ENCODE results near the gene IPCEF1.

IPCEF1 gene

GRCh38 chr6:154233383-154233782 is 123.2 kb downstream of the IPCEF1 start:
- TF ChIP-seq POU6F1 (CRISPR knock-in tag; IDR thresholded peaks at IDR 0.05; ENCODE audit: borderline replicate concordance, low read depth) (no peak), SNAI2 (CRISPR knock-in tag; IDR thresholded peaks at IDR 0.05) (no peak), ZNF565 (CRISPR knock-in tag; conservative IDR thresholded peaks at IDR 0.05; ENCODE audit: low read depth) (no peak), CSRNP3 (CRISPR knock-in tag; IDR thresholded peaks at IDR 0.05) (no peak), CSDC2 (CRISPR knock-in tag; IDR thresholded peaks at IDR 0.05) (no peak), BACH2 (CRISPR knock-in tag; IDR thresholded peaks at IDR 0.05; ENCODE audit: borderline replicate concordance) (no peak)
- ATAC-seq: no peak

- ATAC-seq: no peak
- TF ChIP-seq RARB (CRISPR knock-in tag; IDR thresholded peaks at IDR 0.05) (no peak), ARNTL (CRISPR knock-in tag; IDR thresholded peaks at IDR 0.05; ENCODE audit: borderline replicate concordance, low read depth) (no peak), TSHZ2 (CRISPR knock-in tag; IDR thresholded peaks at IDR 0.05) (no peak), CREB5 (CRISPR knock-in tag; IDR thresholded peaks at IDR 0.05; ENCODE audit: low read depth) (no peak), TOX (CRISPR knock-in tag; IDR thresholded peaks at IDR 0.05; ENCODE audit: borderline replicate concordance) (no peak), ESRRG (CRISPR knock-in tag; IDR thresholded peaks at IDR 0.05) (no peak), ZNF565 (CRISPR knock-in tag; conservative IDR thresholded peaks at IDR 0.05; ENCODE audit: low read depth) (no peak), PPARA (CRISPR knock-in tag; IDR thresholded peaks at IDR 0.05; ENCODE audit: borderline replicate concordance) (no peak), CSDC2 (CRISPR knock-in tag; IDR thresholded peaks at IDR 0.05) (no peak), PATZ1 (CRISPR knock-in tag; IDR thresholded peaks at IDR 0.05; ENCODE audit: borderline replicate concordance) (no peak), SNAI2 (CRISPR knock-in tag; IDR thresholded peaks at IDR 0.05) (no peak), TCF4 (CRISPR knock-in tag; IDR thresholded peaks at IDR 0.05; ENCODE audit: borderline replicate concordance) (no peak), GLIS3 (CRISPR knock-in tag; IDR thresholded peaks at IDR 0.05) (no peak), ZFP30 (CRISPR knock-in tag; IDR thresholded peaks at IDR 0.05) (no peak), ZC3H10 (CRISPR knock-in tag; IDR thresholded peaks at IDR 0.05) (no peak), ZFP3 (CRISPR knock-in tag; IDR thresholded peaks at IDR 0.05) (no peak)
These were observed 124.3 kb downstream of the IPCEF1 start for GRCh38 chr6:154232013-154232910.

- no peak for ATAC-seq
- TF ChIP-seq BACH2 (CRISPR knock-in tag; IDR thresholded peaks at IDR 0.05; ENCODE audit: borderline replicate concordance): no peak
- TF ChIP-seq ZNF565 (CRISPR knock-in tag; conservative IDR thresholded peaks at IDR 0.05; ENCODE audit: low read depth): no peak
- no peak for TF ChIP-seq CREB5 (CRISPR knock-in tag; IDR thresholded peaks at IDR 0.05; ENCODE audit: low read depth)
- no peak for TF ChIP-seq PATZ1 (CRISPR knock-in tag; IDR thresholded peaks at IDR 0.05; ENCODE audit: borderline replicate concordance)
These were observed 125.5 kb downstream of the IPCEF1 start for GRCh38 chr6:154230910-154231595.
